HG03064 (cell line): Measurements from ENCODE around the gene ARHGEF17.
"Not testable (repeated sequence)": the region's sequence is repeated elsewhere in the genome, so short reads cannot be mapped to it uniquely, and the experiment has no call there.

Experiments
- ATAC-seq: cut with Tn5 transposase; IDR thresholded peaks from one replicate; pipeline ENCODE4 v1.9.1; 2021; ENCODE audit warnings: low read depth; ENCODE audit not compliant: unreplicated experiment

Gene ARHGEF17, protein sequence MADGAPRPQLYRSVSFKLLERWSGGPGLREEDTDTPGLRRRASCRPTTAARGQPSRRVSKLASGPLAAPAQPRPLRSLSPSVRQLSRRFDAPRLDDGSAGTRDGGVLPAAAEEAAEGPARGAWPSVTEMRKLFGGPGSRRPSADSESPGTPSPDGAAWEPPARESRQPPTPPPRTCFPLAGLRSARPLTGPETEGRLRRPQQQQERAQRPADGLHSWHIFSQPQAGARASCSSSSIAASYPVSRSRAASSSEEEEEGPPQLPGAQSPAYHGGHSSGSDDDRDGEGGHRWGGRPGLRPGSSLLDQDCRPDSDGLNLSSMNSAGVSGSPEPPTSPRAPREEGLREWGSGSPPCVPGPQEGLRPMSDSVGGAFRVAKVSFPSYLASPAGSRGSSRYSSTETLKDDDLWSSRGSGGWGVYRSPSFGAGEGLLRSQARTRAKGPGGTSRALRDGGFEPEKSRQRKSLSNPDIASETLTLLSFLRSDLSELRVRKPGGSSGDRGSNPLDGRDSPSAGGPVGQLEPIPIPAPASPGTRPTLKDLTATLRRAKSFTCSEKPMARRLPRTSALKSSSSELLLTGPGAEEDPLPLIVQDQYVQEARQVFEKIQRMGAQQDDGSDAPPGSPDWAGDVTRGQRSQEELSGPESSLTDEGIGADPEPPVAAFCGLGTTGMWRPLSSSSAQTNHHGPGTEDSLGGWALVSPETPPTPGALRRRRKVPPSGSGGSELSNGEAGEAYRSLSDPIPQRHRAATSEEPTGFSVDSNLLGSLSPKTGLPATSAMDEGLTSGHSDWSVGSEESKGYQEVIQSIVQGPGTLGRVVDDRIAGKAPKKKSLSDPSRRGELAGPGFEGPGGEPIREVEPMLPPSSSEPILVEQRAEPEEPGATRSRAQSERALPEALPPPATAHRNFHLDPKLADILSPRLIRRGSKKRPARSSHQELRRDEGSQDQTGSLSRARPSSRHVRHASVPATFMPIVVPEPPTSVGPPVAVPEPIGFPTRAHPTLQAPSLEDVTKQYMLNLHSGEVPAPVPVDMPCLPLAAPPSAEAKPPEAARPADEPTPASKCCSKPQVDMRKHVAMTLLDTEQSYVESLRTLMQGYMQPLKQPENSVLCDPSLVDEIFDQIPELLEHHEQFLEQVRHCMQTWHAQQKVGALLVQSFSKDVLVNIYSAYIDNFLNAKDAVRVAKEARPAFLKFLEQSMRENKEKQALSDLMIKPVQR (N-terminal part only)

DNA sequence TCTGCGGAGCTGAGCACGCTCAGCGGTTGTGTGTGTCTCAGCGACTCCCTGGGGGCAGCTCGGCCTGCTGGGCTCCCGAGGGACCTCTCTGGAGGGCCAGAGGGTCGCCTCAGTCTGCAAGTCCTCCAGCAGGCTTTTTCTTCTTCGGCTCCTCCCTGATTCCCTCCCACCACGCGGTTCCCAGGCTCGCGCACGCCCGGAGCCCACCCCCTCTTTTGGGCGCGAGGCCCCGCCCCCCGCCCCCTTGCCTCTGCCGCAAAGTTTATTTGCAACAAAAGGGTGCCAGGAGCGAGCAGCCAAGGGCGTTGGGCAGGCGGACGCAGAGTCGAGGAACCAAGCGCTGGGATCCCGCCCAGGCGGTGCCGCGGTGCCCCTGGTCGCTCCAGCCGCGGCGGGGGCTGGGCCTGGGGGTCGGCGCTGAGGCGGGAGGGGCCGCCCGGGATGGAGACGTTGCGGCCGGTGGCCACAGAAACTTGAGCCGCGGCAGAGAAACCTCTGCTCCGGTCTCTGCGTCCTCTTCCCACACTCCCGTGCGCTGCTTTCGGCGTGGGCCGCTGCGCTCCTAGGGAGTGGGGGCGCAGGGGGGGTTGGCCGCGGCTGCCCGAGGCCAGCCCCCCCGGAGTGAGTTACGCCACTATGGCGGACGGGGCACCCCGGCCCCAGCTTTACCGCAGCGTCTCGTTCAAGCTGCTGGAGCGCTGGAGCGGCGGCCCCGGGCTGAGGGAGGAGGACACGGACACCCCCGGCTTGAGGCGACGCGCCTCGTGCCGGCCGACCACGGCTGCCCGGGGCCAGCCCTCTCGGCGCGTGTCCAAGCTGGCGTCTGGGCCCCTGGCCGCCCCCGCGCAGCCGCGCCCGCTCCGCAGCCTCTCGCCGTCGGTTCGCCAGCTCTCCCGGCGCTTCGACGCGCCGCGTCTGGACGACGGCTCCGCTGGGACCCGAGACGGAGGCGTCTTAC is at the start of gene ARHGEF17:
Gene ARHGEF17, plus strand, starts transcription at position 274 of the 958 bp plus-strand sequence. Its CDS starts 363 bp downstream, at position 637.
- peak; percentile 30 for ATAC-seq

DNA sequence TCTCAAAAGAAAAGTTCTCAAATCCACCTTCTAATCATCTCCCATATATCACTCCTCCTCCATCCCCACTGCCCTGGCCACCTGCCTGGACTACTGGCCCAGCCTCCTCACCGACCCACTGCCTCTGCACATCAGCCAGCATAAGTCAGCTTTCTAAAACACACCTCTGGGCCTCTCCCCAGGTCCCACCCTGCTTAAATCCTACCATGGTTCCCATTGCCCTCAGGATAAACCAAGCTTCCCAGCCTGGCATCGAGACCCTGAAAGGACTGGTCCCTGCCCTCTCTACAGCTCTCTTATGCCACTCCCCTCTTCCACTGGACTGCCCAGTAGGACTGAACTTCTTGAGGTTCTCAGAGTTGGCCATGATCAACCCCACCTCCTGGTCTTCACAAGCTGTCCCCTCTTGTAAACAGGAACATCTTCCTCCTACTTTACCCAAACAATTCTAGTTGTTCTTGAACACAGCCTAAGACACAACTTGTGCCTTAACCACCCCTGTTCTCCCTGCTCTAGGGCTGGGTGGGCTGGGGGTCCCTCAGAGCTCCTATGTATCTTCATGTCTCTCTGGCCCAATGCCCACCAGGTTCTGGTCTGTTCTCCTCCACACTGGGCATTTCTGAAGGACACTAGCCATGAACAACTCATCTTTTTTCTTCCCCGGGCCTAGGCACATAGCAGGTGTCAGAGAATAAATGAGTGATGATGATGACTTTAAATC is 48.5 kb upstream of the ARHGEF17 start:
- ATAC-seq, result no peak

DNA sequence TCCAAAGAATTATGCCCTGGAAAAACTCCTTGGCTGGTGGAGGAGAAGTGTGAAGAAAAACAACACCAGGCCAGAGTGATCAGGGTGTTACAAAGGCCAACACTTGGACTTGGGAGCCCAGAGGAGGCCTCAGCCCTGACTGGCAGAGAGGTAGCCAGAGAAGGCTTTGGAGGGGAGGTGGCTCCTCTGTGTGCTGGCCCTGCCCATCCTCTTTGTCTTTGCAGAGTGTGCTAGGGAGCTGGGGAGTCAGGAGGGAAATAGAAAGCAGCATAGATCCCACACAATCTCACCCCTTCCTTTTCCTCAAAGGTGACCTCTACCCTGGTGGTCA is 48.0 kb upstream of the ARHGEF17 start:
- no peak for ATAC-seq

DNA sequence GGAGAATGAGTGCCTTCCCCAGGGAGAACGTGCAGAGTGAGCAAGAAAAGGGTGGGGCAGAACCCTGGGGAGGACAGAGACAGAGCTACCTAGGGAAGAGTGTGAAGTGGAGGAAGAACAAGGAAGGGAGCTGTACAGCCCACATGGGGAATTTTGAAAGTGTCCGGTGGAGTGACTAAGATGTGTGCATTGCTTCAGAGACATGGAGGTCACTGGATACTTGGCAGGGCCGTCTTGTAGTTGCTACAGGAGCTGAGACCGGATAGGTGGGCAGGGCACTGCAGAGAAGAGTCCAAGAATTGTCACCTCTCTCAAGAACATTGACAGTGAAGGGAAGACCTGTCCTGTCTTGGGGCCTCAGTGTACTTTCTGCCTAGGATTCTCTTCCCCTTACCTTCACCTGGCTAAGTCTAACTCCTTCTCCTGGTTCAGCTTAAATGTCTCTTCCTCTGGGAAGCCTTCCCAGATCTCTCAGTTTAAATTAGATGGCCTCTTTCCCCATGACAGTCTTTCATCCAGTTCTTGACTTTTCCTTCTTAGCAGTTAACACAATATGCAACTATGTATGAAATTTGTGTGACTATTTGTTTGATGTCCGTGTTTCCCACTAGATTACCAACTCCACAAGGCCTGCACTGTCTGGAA is 45.1 kb upstream of the ARHGEF17 start:
- no peak for ATAC-seq

DNA sequence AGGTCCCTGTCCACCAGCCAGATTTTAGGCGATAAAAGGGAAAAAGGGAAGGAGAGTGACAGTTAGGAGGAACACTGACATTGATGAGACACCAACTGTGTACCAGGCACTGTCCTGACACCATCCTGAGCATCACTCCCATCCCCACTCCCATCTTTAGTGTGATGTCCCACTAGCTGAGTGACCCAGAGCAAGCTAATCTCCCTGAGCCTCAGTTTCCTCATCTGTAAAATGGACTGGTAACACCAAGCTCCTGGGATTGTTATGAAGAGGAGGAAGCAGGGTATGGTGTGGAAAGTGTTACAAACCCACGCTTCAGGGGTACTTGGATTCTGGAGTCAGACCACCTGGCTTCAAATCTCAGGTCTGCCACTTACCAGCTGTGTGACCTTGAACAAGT is 44.4 kb upstream of the ARHGEF17 start:
- no peak for ATAC-seq

DNA sequence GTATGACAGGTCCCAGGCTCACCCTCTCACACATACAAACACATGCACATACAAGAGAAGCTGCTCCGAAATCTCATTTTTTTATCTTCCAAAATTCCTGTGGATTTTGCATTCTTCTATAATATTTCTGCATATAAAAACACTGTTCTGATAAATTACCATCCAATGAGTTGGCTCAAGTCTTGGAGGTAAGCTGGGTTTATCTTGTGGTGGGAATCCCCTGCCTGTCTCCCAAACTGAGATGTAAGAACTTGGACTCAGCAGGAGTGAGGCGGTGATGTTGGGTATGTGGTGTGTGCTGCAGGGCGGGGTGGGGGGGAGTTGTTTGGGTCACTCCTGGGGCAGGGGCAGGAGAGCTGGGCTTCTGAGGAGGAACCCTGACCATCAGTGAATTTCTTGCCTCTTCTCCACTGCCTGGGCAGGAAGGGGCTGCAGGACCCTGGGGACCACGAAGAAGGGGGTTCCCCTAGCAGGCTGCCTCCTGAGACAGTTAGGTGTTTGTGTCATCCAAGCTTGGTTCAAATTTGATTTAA is 42.7 kb upstream of the ARHGEF17 start:
- no peak for ATAC-seq

DNA sequence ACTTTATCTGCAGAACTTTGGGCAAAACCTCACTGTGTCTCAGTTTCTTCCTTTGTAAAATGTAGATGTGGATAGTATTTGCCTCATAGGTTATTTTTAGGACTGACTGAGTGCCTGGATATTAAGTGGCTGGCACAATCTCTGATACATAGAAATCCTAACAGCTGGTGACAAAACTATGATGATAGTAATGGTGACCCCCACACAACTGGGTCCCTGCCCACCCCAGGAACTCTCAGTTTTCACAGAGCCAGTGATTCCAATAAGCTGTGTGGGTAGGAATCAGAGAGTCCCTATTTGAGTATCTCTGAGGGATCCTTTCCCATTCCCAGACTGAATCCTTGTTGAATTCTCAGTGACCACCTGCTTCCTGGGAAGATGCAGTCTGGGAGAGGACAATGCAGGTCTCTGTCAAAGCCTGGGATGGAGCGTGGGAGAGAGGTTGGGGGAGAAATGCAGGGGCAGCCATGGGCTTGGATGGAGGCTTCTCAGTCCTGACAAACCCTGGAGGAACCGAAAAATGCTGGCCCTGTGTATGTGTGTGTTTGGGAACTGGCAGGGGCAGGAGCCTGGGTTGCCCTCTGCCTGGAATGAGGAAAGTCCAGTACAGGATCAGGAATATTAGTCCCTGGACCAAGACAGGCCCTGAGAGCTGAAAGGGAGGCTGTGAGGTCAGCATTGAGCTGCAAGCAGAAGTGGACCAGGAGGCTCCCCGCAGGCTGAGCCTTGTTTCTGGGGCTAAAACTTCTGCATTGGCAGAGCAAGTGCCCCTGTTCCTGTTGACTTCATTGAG is 42.0 kb upstream of the ARHGEF17 start:
- no peak for ATAC-seq

DNA sequence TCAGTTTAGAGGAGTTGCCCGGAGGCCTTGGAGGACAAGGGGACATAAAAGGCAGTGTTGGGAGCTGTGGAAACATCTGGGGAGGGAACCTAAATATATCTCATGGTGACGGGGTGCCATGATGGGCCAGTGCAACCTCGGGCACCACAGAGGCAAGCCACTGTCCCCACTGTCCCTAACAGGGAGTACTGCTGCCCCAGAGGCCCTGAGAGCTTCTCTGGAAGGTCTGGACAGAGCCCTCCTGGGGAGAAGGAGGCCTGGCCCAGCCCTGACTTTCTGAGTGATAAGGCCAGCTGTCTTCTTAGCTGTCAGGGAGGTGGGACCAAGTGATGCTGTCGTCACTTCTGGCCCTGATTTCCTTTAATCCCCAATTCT is 41.4 kb upstream of the ARHGEF17 start:
- ATAC-seq, result no peak

DNA sequence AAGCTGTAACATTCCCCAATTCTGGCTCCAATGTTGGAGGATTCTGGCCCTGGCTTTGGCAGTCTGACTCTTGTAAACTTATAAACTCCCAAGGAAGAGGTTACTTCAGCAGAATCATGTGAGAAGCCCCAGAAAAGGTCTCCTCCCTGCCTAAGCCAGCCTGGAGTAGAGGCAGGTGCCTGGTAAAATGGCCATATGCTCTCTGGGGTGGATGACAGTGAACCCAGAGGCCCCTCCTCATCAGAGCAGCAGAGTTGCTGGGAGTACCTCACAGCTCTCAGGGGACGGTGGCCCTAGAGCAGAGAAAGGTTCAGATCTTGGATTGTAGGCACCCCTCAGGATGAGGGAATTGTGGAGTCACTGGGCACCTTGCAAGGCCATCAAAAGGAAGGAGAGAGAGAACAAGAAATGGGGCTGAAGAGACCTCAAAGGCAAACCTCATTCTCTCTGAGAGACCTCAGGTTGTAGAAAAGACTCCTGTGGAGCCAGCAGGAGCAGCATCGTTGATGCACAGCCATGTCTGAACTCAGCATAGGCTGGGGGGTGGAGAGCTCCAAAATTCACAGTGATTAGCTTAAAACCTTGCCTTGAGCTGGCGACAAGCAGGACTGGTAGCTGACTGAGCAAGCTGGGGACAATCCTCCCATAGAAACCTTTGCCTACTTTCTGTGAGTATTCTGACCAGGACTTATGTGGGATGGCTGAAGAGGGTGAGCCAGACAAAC is 40.8 kb upstream of the ARHGEF17 start:
- no peak for ATAC-seq

DNA sequence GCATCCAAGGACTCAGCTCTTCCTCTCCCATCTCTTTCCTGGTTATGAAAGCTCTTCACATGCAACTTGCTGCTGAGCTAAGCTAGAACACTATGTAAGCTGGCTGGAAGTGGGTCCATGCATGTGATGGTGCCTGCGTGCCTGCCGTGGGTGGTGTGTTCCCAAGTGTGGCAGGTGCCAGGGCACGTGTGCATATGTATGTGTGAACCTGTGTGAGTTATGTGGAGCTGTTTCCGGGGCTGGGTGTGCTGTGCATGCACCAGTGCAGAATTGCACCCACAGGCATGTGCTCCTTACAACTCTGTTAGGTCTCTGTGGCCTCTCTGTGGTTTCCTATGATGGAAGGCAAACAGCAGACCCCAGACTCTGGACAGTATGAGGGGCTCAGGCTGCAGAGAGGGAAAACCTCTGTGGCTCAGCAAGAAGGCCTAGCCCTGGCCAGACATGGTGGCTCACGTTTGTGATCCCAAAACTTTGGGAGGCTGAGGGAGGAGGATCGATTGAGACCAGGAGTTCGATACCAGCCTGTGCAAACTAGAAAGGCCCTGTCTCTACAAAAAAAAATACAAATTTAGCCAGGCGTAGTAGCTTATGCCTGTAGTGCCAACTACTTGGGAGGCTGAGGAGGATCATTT is 40.1 kb upstream of the ARHGEF17 start:
- no peak for ATAC-seq

DNA sequence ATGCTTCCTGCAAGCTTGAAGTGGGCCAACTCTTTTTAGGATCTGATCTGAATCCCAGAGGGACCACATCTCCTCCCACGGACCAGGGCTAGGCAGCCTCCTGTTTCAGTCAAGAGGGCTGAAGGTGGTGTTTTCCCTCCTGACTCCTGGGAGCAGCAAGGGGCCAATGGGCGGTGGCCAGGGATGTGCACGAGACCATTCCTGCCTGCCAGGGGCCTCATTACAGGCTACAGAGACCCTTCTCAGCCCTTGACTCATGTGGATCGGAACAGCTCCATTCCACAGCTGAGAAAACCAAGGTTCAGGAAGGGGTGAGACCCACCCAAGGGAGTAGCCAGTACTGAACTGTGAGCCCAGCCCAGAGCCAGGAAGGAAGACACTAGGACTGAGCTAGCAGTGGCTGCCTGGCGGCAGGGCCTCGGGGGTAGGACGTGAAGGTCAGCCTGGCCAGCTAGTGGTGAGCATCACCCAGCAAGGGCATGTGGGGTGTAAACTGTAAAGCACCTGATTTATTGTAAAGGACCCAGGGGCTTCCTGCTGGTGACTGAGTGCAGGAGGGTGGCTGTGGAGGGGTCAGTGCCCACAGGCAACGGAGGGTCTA is 39.3 kb upstream of the ARHGEF17 start:
- ATAC-seq, result no peak

DNA sequence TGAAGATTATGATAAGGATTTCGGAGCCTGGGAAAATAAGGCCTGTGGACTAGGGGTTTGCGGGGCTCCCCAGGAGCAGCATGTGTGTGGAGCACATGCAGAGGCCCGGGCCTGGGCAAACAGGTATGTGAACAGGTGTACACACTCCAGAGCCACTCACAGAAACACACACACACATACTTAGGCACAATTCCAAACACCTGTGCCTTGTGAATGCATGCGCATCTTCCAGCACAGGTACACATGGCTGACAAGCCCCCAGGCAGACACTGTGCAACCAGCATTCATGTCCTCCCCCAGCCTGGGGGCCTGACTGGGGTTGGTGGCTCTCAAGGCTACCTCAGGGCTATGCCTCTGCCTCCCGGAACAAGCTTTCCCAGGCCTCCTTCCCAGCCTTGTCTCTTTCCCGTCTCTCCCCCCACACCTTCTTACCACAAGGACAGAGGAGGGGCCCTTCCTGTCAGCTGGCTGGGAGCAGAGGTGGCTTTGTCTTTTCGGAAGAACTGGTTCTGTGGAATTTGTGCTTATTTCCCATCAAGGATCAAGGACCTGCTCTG is 38.5 kb upstream of the ARHGEF17 start:
- ATAC-seq, result no peak

DNA sequence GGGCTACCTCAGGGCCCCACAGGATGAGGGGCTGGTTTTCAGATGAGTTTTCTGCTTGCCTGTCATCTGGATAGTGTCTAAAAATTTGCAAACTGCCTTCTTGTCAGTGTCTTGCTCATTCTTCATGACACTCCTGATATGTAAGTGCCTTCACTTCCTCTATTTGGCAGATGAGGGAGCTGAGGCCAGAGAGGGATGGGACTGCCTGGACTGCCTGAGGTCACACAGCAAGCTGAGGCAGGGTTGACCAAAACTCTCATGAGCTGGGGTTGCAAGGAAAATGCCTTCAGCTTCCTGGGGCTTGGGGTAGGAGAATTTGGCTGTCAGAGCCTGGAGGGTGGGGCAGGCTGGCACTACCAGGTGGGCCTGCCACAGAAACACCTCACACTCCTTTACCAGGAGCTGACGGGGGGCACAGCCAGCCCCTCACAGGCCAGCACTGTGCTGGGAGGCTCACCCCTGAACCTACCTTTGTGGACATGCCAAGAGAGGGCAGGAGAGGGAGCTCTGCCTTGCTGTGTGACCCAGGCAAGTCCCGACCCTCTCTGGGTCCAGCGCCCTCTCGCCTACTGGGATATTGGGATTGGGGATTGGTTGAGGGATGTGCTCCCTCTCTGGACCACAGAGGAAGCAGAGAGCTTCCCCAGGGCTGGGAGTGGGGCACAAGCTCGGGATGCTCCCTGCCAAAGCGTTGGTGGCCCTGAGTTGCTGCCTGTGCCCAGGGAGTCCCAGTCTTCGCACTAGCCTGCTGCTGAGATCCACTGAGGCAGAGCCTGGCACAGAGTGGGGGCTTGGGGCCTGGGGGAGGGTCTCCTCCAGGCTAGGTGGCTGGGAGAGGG is 37.8 kb upstream of the ARHGEF17 start:
- no peak for ATAC-seq

DNA sequence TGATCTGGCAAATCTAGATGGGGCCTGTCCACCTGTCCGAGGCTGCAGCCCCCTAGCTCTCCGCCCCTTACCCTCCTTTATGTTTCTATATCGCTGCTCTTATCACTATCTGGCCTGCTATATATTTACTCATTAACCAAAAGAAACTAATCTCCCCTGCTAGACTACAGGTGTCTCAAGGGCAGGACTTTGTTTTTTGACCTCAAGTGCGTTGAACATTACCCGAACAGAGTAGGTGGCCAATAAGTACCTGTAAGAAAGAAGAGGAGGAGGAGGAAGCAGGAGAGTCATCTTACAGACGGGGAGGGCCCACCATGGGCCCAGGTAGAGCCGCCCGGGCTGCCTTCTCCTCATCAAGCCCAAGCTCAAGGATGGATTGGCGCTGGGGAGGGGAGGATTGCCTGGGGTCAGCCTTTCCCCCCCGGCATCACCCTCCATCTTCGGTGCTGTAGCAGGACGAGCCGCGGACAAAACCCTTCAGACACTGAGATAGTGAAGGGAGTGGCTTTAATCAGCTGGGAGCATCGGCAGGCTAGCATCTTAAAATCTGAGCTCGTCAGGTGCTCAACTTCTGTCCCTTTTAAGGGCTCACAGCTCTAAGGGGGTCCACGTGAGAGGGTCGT is 37.1 kb upstream of the ARHGEF17 start:
- ATAC-seq, result no peak

DNA sequence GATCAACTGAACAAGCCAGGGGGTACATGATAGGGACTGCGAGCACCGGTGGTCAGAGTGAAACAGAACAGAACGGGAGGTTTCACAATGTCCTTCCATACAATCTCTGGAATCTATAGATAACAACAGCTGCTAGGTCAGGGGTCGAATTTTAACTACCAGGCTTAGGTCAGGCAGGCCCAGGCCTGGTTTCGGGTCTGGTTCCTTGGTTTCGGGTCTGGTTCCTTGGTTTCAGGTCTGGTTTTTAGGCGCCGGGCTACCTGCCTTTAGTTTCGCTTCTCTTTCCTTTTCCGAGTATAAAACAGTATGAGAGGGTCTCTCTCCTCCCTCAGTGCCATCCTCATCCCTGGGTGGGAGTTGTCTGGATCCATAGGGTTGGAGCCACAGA is 36.6 kb upstream of the ARHGEF17 start:
- ATAC-seq, result not testable (repeated sequence)
